ENCODE data around the gene GBP4. TPM values are rescaled to one million over a fixed set of nuclear protein-coding genes. Genes with fewer than 3 reads are reported as not detected.
"Not testable (repeated sequence)": the region's sequence is repeated elsewhere in the genome, so short reads cannot be mapped to it uniquely, and the experiment has no call there.

GBP4 gene, protein sequence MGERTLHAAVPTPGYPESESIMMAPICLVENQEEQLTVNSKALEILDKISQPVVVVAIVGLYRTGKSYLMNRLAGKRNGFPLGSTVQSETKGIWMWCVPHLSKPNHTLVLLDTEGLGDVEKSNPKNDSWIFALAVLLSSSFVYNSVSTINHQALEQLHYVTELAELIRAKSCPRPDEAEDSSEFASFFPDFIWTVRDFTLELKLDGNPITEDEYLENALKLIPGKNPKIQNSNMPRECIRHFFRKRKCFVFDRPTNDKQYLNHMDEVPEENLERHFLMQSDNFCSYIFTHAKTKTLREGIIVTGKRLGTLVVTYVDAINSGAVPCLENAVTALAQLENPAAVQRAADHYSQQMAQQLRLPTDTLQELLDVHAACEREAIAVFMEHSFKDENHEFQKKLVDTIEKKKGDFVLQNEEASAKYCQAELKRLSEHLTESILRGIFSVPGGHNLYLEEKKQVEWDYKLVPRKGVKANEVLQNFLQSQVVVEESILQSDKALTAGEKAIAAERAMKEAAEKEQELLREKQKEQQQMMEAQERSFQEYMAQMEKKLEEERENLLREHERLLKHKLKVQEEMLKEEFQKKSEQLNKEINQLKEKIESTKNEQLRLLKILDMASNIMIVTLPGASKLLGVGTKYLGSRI
- 9.7 TPM for total RNA-seq
- long read RNA-seq, full-length matches to known transcripts: 6 of 17 reads
- long read RNA-seq, partial matches to known transcripts: 5 of 17 reads
- long read RNA-seq, other reads (novel, unspliced or antisense): 6 of 17 reads

DNA sequence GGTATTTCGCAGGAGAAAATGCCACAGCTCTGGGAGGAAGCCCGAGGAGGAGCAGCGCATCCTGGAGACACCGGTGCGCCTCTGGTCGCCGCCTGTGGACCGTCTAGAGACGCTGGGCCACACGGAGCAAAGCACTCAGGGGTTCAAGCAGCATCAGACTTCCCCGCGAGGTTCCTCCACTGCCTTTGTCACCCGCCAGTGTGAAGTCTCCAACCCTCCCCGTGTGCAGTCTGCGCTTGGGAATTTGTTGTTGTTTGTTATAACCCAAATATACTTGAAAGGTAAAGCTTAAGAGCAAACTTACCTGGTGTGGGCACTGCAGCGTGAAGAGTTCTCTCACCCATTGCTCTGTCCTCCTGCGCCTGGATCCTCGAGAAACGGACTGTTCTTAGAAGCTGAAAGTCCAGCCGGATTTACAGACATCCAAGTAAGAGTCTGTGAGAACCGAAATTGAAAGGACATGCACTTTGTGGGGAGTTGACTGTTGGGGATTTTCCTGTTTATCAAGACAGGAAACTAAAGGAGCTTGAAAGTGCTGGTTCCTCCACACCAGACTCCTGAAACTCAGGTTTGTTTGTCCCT lies at the start of gene GBP4:
Gene GBP4, minus strand, starts transcription at position 452 of the 582 bp plus-strand sequence. Its CDS starts 108 bp downstream, at position 344.
- DNase-seq (ENCODE audit: low spot score): no peak

DNA sequence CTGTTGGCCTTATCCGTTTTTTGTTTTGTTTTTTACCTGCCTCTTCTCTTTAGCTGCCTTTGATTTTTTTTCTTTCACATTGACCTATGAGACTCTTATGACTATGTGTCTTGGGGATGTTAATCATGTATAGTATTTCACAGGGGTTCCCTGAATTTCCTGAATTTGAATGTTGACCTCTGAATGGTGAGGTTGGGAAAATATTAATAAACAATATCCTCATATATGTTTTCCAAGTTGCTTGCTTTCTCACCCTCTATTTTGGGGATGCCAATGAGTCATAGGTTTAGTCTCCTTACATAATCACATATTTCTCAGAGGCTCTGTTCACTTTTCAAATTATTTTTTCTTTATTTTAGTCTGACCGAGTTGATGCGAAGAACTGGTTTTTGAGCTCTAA lies 44.3 kb upstream of the GBP4 start:
- no peak for DNase-seq (ENCODE audit: low spot score)

DNA sequence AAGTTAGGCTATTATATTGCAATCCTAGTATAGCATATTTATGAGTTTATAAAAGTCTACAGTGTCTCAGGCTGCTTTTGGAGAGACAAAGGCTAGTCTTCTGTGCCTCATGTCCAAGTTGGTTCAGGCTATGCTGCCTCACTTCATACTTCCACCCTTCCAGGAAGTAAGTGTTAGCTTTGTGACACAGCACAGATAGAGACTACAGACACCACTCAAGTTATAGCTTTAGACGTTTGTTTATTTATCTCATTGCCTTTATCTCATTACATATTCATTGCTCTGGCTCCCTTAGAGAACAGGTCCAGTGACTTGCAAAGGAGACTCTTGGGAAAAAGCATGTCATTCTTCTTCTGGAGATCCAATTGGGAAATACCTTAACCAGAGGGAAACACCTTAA lies 22.6 kb upstream of the GBP4 start:
- DNase-seq (ENCODE audit: low spot score): no peak

DNA sequence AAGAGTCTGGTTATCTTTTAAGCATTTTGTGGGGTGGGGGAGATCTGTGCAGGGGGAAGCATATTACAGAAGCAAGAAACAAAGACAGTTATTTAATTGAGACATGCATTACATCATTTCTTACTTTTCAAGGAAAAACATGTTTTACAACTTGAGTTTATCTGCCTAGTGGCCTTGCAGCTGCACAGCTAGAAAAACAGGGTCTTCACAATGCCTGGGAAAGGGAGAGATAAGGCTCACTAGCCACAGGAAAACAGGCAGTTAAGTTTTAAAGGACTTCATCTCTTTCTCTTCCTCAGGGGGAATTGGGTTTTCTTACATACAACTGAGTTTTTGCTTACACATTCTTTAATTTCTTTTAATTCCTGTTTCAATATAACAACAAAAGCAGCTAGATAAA lies 21.1 kb upstream of the GBP4 start:
- DNase-seq (ENCODE audit: low spot score): not testable (repeated sequence)

DNA sequence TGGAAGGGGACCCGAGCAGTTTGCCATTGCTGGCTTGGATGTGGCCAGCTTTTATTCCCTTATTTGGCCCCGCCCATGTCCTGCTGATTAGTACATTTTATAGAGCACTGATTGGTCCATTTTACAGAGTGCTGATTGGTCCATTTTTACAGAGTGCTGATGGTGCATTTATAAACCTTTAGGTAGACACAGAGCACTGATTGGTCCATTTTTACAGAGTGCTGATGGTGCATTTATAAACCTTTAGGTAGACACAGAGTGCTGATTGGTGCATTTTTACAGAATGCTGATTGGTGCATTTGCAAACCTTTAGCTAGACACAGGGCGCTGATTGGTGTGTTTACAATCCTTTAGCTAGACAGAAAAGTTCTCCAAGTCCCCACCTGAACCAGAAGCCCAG lies 20.2 kb upstream of the GBP4 start:
- DNase-seq (ENCODE audit: low spot score): not testable (repeated sequence)

DNA sequence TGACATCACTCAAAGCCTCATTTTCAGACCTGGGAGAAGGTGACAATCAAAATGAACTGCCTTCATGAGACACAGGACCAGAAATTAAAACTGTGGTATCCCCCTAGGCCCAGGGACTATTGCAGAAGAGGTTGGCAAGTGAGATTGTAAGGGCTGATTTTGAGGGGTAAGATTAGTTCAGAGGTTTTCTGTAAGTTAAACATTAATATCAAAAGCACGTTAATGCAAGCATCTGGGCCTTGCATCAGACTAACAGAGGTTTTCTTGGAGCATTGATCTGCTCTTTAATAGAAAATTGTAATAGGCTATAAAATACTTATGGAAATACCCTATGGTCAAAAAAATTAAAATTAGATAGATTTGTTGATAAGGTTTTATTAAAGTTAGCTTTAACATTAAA lies 14.6 kb upstream of the GBP4 start:
- no peak for DNase-seq (ENCODE audit: low spot score)

DNA sequence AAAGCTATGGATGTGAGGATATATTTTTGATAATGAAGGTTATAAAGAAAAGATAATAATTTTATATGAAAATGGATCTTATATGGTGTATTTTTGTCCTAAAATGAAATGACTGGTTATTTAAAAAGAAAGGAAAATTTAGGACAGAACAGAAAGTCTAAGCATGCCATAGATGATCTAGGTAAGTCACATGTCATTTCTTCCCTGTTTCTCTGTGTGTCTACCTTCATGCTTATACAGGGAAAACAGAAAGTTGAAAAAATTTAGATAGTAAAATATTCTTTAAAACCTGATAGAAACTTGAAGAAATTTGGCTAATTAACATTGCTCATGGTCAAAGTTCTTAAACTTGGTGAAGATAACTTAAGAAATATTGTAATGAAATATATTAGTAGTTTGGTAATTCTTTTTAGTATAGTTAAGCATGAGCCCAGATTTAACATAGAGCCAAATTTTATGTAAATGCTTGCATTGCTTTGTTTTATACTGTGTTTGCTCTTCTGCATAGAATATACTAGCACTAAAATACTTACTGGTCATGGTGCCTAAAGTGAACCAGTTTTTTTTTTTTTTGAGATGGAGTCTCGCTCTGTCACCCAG lies 12.4 kb upstream of the GBP4 start:
- no peak for DNase-seq (ENCODE audit: low spot score)

DNA sequence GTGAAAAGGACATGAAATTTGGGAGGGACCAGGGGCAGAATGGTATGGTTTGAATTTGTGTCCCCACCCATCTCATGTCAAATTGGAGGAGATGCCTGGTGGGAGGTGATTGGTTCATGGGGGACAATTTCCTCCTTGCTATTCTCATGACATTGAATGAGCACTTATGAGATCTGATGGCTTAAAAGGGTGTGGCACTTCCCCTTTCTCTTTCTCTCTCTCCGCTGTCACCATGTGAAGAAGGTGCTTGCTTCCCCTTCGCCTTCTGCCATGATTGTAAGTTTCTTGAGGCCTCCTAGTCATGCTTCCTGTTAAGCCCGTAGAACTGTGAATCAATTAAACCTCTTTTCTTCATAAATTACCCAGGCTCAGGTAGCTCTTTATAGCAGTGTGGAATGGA lies 7.6 kb upstream of the GBP4 start:
- DNase-seq (ENCODE audit: low spot score): no peak

DNA sequence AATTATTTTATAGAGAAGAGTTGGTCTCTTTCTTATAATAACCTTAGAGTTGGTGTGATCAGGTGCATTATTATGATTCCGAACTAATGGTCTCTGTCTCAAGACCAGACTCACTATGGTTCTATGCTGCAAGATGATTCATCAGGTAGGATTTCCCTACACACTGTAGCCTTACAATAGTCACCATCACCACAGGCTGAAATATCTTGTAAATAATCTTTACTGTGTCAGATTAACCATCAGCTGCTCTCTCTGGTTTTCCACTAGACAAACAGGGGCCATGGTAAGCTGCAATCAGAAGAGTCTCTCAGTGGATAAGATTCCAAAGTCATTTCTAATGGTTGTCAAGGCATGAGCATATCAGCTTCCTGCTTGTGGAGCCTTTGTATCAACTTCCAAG lies 4.4 kb upstream of the GBP4 start:
- DNase-seq (ENCODE audit: low spot score): no peak

DNA sequence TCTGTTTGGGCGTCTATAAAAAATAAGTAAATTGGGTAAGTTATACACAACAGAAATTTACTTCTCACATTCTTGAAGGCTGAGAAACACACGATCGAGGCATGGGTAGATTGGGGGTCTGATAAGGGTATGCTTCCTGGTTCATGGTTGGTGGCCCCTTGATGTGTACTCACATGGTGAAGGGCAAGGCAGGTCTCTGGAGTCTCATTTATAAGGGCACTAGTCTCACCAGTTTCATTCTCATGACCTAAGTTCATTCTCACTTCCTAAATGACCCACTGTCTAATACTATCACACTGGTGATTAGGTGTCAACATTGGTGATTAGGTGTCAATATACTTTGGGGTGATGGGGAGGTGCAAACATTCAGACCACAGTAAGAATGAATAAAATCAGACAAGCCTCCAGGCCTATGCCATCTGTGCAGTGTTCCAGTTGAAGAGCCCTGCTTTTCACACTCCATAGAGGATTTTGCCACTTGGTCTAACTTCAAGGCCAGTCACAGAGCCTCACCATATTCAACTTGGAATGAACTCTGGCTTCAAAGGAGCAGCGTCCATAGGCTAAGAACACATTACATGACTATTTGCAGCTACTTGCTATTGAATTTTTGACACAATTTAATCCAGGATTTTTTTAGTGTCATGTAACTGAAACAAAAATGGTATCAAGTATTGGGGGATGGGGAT lies 2.5 kb upstream of the GBP4 start:
- DNase-seq (ENCODE audit: low spot score): no peak

DNA sequence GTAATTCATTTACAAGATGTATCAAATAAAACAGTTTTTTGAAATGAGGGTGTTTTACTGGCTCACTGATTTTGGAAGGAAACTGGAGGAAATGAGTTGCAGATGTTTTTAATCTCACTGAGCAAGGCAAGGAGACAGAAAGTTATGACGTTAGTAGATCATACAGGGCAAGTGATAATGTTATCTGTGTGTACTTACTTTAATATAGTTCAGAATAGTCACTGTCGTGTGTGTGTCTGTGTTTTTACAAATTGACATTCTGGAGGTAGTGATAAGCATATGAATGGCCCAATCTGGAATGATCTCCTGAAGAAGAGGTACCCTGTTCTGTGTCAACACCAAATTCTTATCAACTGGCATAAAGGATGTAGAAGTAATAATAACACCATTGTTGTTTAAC lies 1.9 kb upstream of the GBP4 start:
- DNase-seq (ENCODE audit: low spot score): no peak

DNA sequence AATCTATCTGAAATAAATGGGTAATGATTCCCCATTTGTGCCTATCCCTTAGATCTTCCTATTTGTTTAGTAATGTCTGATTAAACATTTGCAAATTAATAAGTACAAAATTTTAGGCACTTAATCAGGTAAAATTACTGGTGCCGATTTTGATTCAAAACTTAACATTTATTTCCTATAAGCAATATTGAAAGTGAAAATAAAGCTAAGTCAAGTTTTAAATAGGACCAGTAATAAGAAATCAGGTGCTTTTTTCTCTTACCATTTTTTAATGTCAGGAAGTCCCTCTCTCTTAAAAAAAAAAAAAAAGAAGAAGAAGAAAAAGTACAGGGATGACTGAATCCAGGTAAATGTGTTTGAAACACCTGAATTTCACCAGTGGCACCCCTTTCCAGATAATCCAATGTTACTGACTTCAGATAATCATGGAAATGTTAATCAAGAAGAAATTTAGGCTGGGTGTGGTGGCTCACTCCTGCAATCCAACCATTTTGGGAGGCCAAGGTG lies 836 bp upstream of the GBP4 start:
- no peak for DNase-seq (ENCODE audit: low spot score)

DNA sequence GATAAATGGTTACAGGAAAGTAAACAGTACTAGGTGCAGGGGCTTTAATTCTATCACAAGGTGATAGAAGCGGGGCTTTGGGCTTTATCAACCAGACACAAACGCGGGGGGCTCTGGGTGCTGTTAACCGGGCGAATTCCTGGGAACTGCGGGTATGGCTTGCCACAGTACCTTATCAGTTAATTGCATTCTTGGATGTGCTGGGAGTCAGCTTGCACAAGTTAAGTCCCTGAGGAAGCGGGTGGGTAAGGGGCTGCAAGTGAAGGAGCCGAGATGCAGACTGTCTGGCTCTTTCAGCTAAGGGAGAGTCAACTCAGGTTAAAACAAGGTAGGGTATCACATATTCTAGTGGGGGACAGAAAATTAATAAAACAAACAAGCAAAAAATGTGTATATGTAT lies 661 bp downstream of the GBP4 start:
- no peak for DNase-seq (ENCODE audit: low spot score)

DNA sequence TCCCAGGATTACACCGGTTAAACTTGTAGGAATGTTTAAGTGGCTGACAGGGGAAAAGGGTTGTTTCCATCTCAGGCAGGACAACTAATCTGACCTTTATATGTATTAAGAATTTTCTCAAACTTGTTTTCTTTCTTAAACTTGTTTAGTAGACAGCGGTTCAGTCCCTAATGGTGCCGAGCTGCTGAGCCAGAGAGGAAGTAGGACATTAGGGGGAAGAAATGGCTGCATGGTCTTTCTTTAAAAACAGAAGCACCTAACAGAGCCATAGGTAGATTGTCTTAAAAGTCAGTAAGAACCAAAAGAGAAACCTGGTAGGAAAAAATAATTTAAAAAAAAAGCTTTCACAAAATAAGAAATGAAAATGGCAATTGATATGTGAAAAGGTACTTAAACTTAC lies 3.3 kb downstream of the GBP4 start:
- no peak for DNase-seq (ENCODE audit: low spot score)

DNA sequence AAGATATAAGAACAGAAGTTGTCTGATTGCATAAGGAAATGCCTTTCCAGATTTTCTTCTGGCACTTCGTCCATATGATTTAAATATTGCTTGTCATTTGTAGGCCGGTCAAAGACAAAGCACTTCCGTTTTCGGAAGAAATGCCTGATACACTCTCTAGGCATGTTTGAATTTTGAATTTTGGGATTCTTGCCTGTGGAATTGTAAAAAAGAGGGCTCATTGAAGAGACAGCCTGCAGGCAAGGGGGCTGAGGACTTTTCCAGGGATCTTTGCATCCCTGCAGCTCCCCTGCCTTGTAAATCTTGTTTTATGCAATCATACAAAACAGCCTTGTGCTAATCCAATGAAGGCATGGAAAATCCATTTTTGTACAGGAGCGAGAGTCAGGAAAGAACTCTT lies 7.4 kb downstream of the GBP4 start:
- no peak for DNase-seq (ENCODE audit: low spot score)

DNA sequence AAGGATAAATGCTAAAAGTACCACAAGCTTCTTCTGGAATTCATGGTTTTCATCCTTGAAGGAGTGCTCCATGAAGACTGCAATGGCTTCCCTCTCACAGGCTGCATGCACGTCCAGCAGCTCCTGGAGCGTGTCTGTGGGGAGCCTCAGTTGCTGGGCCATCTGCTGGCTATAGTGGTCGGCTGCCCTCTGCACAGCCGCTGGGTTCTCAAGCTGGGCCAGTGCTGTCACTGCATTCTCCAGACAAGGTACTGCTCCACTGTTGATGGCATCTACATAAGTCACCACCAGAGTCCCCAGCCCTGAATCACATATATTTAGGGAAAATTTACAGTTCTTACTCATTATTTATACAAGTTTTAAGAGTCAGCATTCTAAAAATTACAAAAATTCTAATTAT lies 8.7 kb downstream of the GBP4 start:
- DNase-seq (ENCODE audit: low spot score): no peak

DNA sequence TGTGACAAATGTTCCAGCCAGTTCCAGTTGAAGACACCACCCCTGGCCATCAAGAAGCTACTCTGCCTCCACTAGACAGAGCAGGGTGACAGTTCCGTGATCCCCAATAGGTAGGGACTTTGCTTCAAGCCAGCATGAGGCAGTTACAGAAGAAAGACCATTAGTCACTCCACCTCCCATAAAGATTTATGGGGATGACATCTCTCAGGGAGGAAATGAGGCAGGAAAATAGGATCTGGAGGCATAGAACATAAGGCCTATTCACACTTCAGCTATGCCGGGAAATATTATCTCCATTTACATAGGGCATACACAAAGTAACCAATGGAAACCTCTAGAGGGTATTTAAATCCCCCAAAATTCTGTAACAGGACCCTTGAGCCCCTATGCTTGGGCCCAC lies 19.4 kb downstream of the GBP4 start:
- DNase-seq (ENCODE audit: low spot score): no peak

DNA sequence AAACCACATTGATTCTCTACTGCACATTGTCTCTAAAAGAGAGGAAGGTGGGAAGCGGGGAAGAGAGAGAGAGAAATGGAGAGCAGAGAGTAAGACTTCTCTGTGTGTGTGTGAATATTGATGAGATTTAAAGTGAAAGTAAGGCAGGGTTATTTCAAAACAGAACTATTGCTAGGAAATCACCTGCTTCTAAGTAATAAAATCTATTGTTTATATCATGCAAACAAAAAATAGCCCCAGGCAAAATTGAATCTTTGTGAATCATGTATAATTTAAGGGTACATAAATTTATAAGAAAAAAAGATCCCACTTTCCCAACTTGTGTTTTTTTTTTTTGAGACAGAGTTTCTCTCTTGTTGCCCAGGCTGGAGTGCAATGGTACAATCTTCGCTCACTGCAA lies 21.8 kb downstream of the GBP4 start:
- no peak for DNase-seq (ENCODE audit: low spot score)

DNA sequence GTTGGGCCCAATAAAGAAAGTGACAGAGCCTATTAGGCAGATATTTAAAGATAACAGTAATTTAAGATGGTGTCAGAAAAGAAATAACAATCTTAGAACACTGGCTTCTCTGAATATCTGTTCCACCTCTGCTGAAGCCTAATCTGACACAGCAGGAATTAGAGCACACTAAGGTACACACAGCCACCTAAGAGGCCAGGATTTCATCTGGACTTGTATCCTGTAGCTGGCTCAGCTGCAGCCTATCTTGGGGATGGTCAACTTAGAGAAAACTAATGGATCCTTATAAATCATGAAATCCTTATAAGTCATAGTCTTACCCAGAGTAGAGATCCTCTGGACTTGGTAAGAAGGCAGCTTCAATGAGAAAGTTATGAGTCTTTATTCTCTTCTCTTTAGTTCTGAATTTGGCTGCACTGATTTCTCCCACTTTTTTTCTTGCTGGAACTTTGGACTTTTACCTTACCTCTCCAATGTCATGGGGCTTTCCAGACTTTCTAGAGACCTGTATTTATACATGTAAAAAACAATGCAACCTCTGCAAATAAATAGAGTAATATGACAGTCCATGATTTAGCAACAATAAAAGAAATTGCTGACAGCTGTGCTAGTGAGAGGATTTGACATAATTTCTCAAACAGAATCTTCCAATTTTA lies 23.0 kb downstream of the GBP4 start, which contains the start of gene GBP7:
Gene GBP7, minus strand, starts transcription at position 403 of the 656 bp plus-strand sequence. CDS start 4,068 bp downstream, outside the sequence.
- no peak for DNase-seq (ENCODE audit: low spot score)

DNA sequence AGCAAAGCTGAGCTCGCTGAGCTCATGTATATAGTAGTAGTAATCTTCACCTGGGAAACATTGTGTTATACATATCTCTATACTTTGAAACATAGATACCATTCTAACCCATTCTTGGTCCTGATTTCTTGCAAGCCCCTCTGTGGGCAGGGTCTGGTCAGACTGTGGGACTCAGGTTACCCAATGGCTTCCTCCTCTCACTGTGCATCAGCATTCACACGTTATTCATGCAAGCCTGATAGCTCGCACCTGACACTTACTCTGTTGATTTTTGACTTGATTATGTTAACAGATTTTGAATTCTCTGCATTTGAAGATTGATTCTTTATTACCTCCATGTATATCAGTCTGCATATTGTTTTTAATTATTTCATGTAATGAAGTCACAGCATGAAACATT lies 24.3 kb downstream of the GBP4 start:
- DNase-seq (ENCODE audit: low spot score): no peak

Data from mesenteric fat pad (tissue), 1 donor.